B cell (primary cell): ENCODE results near the gene CRTC1.

Source experiments
- CTCF ChIP-seq: fragments of 200-600 bp; IDR thresholded peaks from one replicate; pipeline ENCODE4 v1.8.0; 2022; ENCODE audit warnings: antibody characterized with exemption, mild to moderate bottlenecking
- EZH2 ChIP-seq: IDR thresholded peaks from 2 replicates; pipeline ENCODE4 v1.6.1; 2012; ENCODE audit warnings: borderline replicate concordance, low read depth, mild to moderate bottlenecking, moderate library complexity, low read length; ENCODE audit not compliant: insufficient read depth, poor library complexity, severe bottlenecking

DNA sequence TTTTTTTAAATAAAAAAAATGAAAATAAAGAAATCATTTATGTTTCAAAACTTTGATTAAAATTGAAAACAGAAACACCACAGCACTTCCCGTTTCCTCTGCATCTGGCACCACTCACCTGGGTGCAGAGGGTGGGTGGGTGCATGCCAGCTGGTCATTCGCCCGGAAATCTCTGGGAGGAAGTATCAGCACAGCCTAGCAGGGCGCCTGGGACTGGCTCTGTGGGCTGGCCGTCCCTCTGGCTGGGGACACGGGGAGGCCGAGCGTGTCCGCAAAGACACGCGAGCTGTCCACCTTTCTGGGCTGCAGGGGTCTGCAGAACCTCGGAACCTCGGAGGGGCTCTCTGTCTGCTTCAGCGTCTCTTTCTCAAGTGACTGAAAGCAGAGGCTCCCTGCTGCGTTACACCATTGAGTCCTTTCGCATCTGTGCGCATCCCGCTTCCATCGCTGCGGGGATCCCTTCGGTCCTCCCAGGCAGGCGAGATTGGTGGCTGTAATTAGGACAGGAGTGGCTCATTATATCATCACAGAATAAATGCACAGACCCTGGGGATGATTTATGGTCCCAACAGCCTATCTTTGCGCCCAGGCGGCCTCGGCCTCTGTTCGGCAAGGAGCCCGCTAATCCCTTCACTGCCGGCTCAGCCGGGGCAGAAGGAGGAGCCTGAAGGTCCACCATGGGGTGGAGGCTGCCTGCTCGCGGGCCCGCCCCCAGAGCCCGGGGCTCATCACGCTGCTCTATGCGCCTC is 17.2 kb downstream of the CRTC1 start:
- TF ChIP-seq CTCF = no peak
- no peak for TF ChIP-seq EZH2
